Mesodermal cell (in vitro differentiated cells): ENCODE measurements around the gene ELOB.

Experiments
- H3K27ac ChIP-seq: 2 replicates; pipeline ENCODE4 v1.7.0; 2013; ENCODE audit warnings: mild to moderate bottlenecking, low read depth, low read length, moderate library complexity; ENCODE audit not compliant: severe bottlenecking
- H3K36me3 ChIP-seq: 2 replicates; pipeline ENCODE4 v1.7.1; 2013; ENCODE audit warnings: mild to moderate bottlenecking, low read length, moderate library complexity; ENCODE audit not compliant: control insufficient read depth, insufficient read depth
- H3K4me1 ChIP-seq: one replicate; pipeline ENCODE4 v1.7.1; 2013; ENCODE audit warnings: mild to moderate bottlenecking, low read length; ENCODE audit not compliant: insufficient read depth, control insufficient read depth, poor library complexity, severe bottlenecking
- H3K4me3 ChIP-seq: 2 replicates; pipeline ENCODE4 v1.7.0; 2013; ENCODE audit warnings: low read length, control low read depth, mild to moderate bottlenecking; ENCODE audit not compliant: insufficient read depth, poor library complexity, severe bottlenecking; ENCODE audit errors: extremely low read depth
- H3K9me3 ChIP-seq: 2 replicates; pipeline ENCODE4 v1.7.1; 2013; ENCODE audit warnings: mild to moderate bottlenecking, low read length, moderate library complexity; ENCODE audit not compliant: control insufficient read depth
- WGBS, 2 experiments: methylation state at CpG; one replicate each; pipeline ENCODE4 v1.1.5; 2013; ENCODE audit warnings: missing lambda C conversion rate in 2 of 2; ENCODE audit not compliant: insufficient coverage in 2 of 2; 5-methylcytosine and 5-hydroxymethylcytosine counted together

ELOB gene

GRCh38 chr16:2773188-2773968 is 3.7 kb downstream of the ELOB start:
- 88 to 96% methylated on average over 8 to 10 of the region's 12 CpGs for WGBS, 2 experiments
- peaks cover 72% of the 10 kb centered on the region for H3K36me3 ChIP-seq

GRCh38 chr16:2771496-2772402 is 5.3 kb downstream of the ELOB start:
- Histone ChIP-seq H3K27ac (peak overlapping the region; percentile 24), H3K9me3 (no peaks in the 10 kb centered on the region), H3K4me1 (peaks cover 11% of the 10 kb centered on the region), H3K36me3 (peaks cover 88% of the 10 kb centered on the region), H3K4me3 (no peak overlapping the region)
- 93 to 95% methylated on average over 14 to 17 of the region's 18 CpGs for WGBS, 2 experiments

More at GRCh38 chr16:2773188-2773968, 3.7 kb downstream of the ELOB start:
- Histone ChIP-seq H3K4me1 (peaks cover 8% of the 10 kb centered on the region), H3K9me3 (no peaks in the 10 kb centered on the region), H3K27ac (peak overlapping the region; percentile 59), H3K4me3 (no peak overlapping the region)

GRCh38 chr16:2770057-2770951 is 6.8 kb downstream of the ELOB start:
- H3K4me1 ChIP-seq = peaks cover 4% of the 10 kb centered on the region
- 92 to 98% methylated on average over 20 to 30 of the region's 32 CpGs for WGBS, 2 experiments
- no peaks in the 10 kb centered on the region for H3K9me3 ChIP-seq
- H3K36me3 ChIP-seq = peaks cover 96% of the 10 kb centered on the region
- H3K4me3 ChIP-seq = no peak overlapping the region
- peak overlapping the region; percentile 23 for H3K27ac ChIP-seq

GRCh38 chr16:2769675-2770056 is 7.4 kb downstream of the ELOB start:
- WGBS, 2 experiments = 93 to 95% methylated on average over 12 to 14 of the region's 14 CpGs
- Histone ChIP-seq H3K36me3 (peaks cover 96% of the 10 kb centered on the region), H3K4me1 (peaks cover 3% of the 10 kb centered on the region), H3K9me3 (no peaks in the 10 kb centered on the region), H3K27ac (peak overlapping the region; percentile 8), H3K4me3 (no peak overlapping the region)

GRCh38 chr16:2769100-2769529 is 8.0 kb downstream of the ELOB start:
- Histone ChIP-seq H3K27ac (peak overlapping the region; percentile 16), H3K4me1 (peaks cover 3% of the 10 kb centered on the region), H3K36me3 (peaks cover 96% of the 10 kb centered on the region), H3K4me3 (no peak overlapping the region), H3K9me3 (no peaks in the 10 kb centered on the region)
- 91 to 93% methylated on average over 7 to 8 of the region's 11 CpGs for WGBS, 2 experiments

GRCh38 chr16:2768403-2769089 is 8.5 kb downstream of the ELOB start:
- no peaks in the 10 kb centered on the region for H3K9me3 ChIP-seq
- H3K36me3 ChIP-seq = peaks cover 98% of the 10 kb centered on the region
- peaks cover 3% of the 10 kb centered on the region for H3K4me1 ChIP-seq
- 94 to 97% methylated on average over 12 to 14 of the region's 17 CpGs for WGBS, 2 experiments
- peak overlapping the region; percentile 16 for H3K27ac ChIP-seq
- H3K4me3 ChIP-seq = no peak overlapping the region

GRCh38 chr16:2767891-2768290 is 9.2 kb downstream of the ELOB start:
- peaks cover 98% of the 10 kb centered on the region for H3K36me3 ChIP-seq
- WGBS, 2 experiments = 91 to 95% methylated on average over 5 to 10 of the region's 14 CpGs
- H3K9me3 ChIP-seq = no peaks in the 10 kb centered on the region
- H3K4me3 ChIP-seq = no peak overlapping the region
- H3K27ac ChIP-seq = no peak overlapping the region
- peaks cover 3% of the 10 kb centered on the region for H3K4me1 ChIP-seq

- H3K36me3 ChIP-seq = peaks cover 99% of the 10 kb centered on the region
- 97 to 98% methylated on average over 16 to 17 of the region's 19 CpGs for WGBS, 2 experiments
- no peak overlapping the region for H3K4me3 ChIP-seq
- H3K4me1 ChIP-seq = peaks cover 3% of the 10 kb centered on the region
- H3K27ac ChIP-seq = no peak overlapping the region
- H3K9me3 ChIP-seq = no peaks in the 10 kb centered on the region
Measured at GRCh38 chr16:2767140-2767731, 9.8 kb downstream of the ELOB start.

- H3K27ac ChIP-seq = no peak overlapping the region
- peaks cover 3% of the 10 kb centered on the region for H3K4me1 ChIP-seq
- H3K9me3 ChIP-seq = no peaks in the 10 kb centered on the region
- peaks cover 100% of the 10 kb centered on the region for H3K36me3 ChIP-seq
- H3K4me3 ChIP-seq = no peak overlapping the region
- WGBS, 2 experiments = 96 to 97% methylated on average over 44 of the region's 44 CpGs
Measured at GRCh38 chr16:2766430-2767139, 10.5 kb downstream of the ELOB start.
